Activated T-helper 2 cell treated with anti-CD3 and anti-CD28 coated beads, Interferon-gamma antibody, Interleukin-2, Interleukin-4, amounts not matched to agents 10 μg/mL and 5 μg/mL and 100 μg/mL, durations not matched to agents 14 hours and 24 hours and 36 hours (primary cell): ENCODE data around the gene FTSJ1. TPM values are rescaled to one million over a fixed set of nuclear protein-coding genes. Genes with fewer than 3 reads are reported as not detected.
"Not testable (repeated sequence)": the region's sequence is repeated elsewhere in the genome, so short reads cannot be mapped to it uniquely, and the experiment has no call there.

ENCODE experiments used
- DNase-seq: peaks from one replicate; pipeline ENCODE4 v3.0.0; 2021; ENCODE audit warnings: low spot score
- H3K27ac Mint-ChIP-seq: one replicate; pipeline ENCODE4 v1.8.0; 2021; ENCODE audit warnings: mixed read lengths
- H3K27me3 Mint-ChIP-seq: one replicate; pipeline ENCODE4 v1.8.0; 2021; ENCODE audit warnings: low read depth, mixed read lengths
- H3K36me3 Mint-ChIP-seq: one replicate; pipeline ENCODE4 v1.8.0; 2021; ENCODE audit warnings: low read depth, mixed read lengths
- H3K4me1 Mint-ChIP-seq: one replicate; pipeline ENCODE4 v1.8.0; 2021; ENCODE audit warnings: low read depth, mixed read lengths
- H3K4me3 Mint-ChIP-seq: one replicate; pipeline ENCODE4 v1.8.0; 2021; ENCODE audit warnings: low read depth, mild to moderate bottlenecking, moderate library complexity, mixed read lengths
- H3K9me3 Mint-ChIP-seq: one replicate; pipeline ENCODE4 v1.8.0; 2021; ENCODE audit warnings: mixed read lengths
- intact Hi-C: fragments of 100-400 bp; cut with micrococcal nuclease; formaldehyde crosslinking; loops from one replicate; pipeline ENCODE4 v1.15.1; 2023
- total RNA-seq: library from RNA; stranded (reverse); gene quantifications from 2 replicates; pipeline ENCODE4 v1.2.3, GENCODE V29; 2022

The FTSJ1 gene
- total RNA-seq, 1 donor from 2014 or later = 89.8 TPM

DNA sequence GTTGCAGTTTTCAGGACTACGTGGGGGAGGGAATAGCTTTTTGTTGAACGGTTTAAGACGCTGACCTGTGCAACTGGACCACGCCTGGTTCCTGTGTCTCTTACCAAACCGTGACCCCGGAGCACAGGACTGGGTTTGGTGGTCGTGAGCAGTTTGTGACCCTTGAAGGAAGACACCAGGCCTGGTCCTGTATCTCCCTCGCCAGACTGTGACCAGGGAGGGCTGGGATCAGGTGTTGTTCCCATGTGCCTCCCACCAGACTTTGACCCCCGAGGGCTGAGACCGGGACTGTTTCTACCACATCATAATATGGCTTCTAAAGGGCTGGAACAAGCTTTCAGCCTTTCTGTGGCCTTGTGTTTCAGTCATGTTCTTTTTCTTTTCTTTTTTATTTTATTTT, 46.3 kb downstream of the FTSJ1 start:
- no peaks in the 10 kb centered on the region for H3K9me3 Mint-ChIP-seq
- DNase-seq = no peak
- intact Hi-C loops = loop anchor here (5.0 kb wide), 3 partner anchors 45 to 75 kb away; partner anchors contain the start of genes FTSJ1, RBM3 and WDR13

DNA sequence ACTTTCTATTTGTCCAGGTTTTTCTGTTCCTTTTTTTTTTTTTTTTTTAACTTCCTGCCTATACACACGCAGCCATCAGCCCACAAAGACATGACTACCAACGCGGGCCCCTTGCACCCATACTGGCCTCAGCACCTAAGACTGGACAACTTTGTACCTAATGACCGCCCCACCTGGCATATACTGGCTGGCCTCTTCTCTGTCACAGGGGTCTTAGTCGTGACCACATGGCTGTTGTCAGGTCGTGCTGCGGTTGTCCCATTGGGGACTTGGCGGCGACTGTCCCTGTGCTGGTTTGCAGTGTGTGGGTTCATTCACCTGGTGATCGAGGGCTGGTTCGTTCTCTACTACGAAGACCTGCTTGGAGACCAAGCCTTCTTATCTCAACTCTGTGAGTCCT, 47.7 kb downstream of the FTSJ1 start:
- Mint-ChIP-seq H3K4me3 (peak overlapping the region; percentile 89), H3K27ac (peak overlapping the region; percentile 62), H3K9me3 (no peaks in the 10 kb centered on the region), H3K4me1 (peaks cover 29% of the 10 kb centered on the region), H3K36me3 (peaks cover 41% of the 10 kb centered on the region), H3K27me3 (no peaks in the 10 kb centered on the region)
- DNase-seq = no peak
- intact Hi-C loops = loop anchor here (5.0 kb wide), 3 partner anchors 46 to 74 kb away; partner anchors contain the start of genes FTSJ1, RBM3 and WDR13

More for the DNA sequence above, 46.3 kb downstream of the FTSJ1 start:
- peaks cover 25% of the 10 kb centered on the region for H3K4me1 Mint-ChIP-seq
- peak overlapping the region; percentile 89 for H3K4me3 Mint-ChIP-seq
- H3K27ac Mint-ChIP-seq = peak overlapping the region; percentile 98
- peaks cover 33% of the 10 kb centered on the region for H3K36me3 Mint-ChIP-seq
- H3K27me3 Mint-ChIP-seq = no peaks in the 10 kb centered on the region

DNA sequence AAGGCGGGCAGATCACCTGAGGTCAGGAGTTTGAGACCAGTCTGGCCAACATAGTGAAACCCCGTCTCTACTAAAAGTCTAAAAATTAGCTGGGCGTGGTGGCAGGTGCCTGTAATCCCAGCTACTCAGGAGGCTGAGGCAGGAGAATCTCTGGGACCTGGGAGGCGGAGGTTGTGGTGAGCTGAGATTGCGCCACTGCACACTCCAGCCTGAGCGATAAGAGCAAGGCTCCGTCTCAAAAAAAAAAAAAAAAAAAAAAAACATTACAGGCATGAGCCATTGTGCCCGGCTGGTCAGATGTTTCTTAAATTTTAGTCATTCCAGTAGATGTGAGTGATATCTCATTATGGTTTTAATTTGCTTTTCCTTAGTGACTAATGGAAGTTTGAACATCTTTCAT, 49.9 kb downstream of the FTSJ1 start:
- H3K4me3 Mint-ChIP-seq, H3K9me3 Mint-ChIP-seq, H3K27me3 Mint-ChIP-seq, DNase-seq, H3K27ac Mint-ChIP-seq, intact Hi-C loops: not testable (repeated sequence)
- peaks cover 18% of the 10 kb centered on the region for H3K4me1 Mint-ChIP-seq
- peaks cover 36% of the 10 kb centered on the region for H3K36me3 Mint-ChIP-seq

DNA sequence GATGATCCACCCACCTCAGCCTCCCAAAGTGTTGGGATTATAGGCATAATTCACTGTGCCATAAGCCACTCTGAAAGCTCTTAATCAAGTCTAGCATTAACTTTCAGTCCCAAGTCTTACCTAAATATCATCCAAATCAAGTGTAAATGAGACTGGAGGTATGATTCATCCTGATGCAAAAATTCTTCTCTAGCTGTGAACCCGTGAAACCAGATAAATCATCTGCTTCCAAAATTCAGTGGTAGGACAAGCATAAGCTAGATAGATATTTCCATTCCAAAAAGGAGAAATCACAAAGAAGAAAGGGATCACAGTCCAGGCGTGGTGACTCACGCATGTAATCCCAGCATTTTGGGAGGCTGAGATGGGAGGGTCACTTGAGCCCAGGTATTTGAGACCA, 54.7 kb downstream of the FTSJ1 start:
- Mint-ChIP-seq H3K36me3 (peaks cover 40% of the 10 kb centered on the region), H3K4me1 (peaks cover 23% of the 10 kb centered on the region), H3K27ac (peak overlapping the region; percentile 42), H3K4me3 (no peak overlapping the region), H3K27me3 (no peaks in the 10 kb centered on the region), H3K9me3 (no peaks in the 10 kb centered on the region)
- no peak for DNase-seq
- intact Hi-C loops = no loop called here

DNA sequence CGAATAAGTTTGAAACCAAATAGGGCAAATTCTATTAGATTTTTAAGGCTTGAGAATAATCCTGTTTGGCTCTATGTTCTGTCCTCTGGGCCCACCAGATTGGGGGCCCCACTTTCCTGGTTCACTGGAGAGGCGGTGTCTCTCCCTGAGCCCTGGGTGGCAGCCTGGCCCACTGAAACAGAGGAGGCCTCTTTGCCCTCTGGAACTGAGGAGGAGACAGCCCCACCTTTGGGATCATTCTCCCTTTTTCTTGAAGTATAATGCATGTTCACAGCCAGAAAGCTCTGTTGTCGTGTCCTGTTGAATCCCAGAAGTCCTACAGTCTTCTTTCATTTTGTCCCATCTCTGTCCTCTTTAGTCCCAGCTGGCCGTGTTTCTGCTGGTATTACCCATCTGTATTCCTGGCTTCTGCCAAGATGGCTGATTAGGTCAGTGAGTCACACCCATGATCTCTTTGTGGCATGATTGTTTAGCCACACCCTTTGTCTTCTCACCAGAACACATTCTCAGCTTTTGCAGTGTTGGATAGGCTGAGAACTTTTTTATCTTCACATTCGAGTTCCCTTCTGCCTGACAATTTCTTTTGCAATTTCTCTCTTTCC, 55.5 kb downstream of the FTSJ1 start:
- no peak for DNase-seq
- peak overlapping the region; percentile 94 for H3K27ac Mint-ChIP-seq
- no peaks in the 10 kb centered on the region for H3K27me3 Mint-ChIP-seq
- no peaks in the 10 kb centered on the region for H3K9me3 Mint-ChIP-seq
- intact Hi-C loops = no loop called here
- peaks cover 37% of the 10 kb centered on the region for H3K36me3 Mint-ChIP-seq
- H3K4me3 Mint-ChIP-seq = peak overlapping the region; percentile 36
- H3K4me1 Mint-ChIP-seq = peaks cover 21% of the 10 kb centered on the region

- H3K27me3 Mint-ChIP-seq = no peaks in the 10 kb centered on the region
- H3K36me3 Mint-ChIP-seq = peaks cover 32% of the 10 kb centered on the region
- H3K27ac Mint-ChIP-seq = peak overlapping the region; percentile 94
- DNase-seq = no peak
- intact Hi-C loops = no loop called here
- no peaks in the 10 kb centered on the region for H3K9me3 Mint-ChIP-seq
- peaks cover 19% of the 10 kb centered on the region for H3K4me1 Mint-ChIP-seq
- no peak overlapping the region for H3K4me3 Mint-ChIP-seq
Observed at GRCh38 chrX:48532161-48532560, 56.2 kb downstream of the FTSJ1 start.

- peaks cover 19% of the 10 kb centered on the region for H3K4me1 Mint-ChIP-seq
- DNase-seq = no peak
- intact Hi-C loops = no loop called here
- H3K9me3 Mint-ChIP-seq = no peaks in the 10 kb centered on the region
- H3K27me3 Mint-ChIP-seq = no peaks in the 10 kb centered on the region
- H3K4me3 Mint-ChIP-seq = no peak overlapping the region
- H3K27ac Mint-ChIP-seq = peak overlapping the region; percentile 64
- peaks cover 31% of the 10 kb centered on the region for H3K36me3 Mint-ChIP-seq
Observed at GRCh38 chrX:48533165-48533564, 57.2 kb downstream of the FTSJ1 start.

Other genes with a start within 250 kb of the FTSJ1 start
- not detected in 2 replicates for gene SSX1, start 220.8 kb upstream of the FTSJ1 start, total RNA-seq
- not detected in 2 replicates for gene SSX3, start 119.5 kb upstream of the FTSJ1 start, total RNA-seq
- gene SSX4, start 92.7 kb upstream of the FTSJ1 start, total RNA-seq = not detected in 2 replicates
- gene SSX4B, start 64.2 kb upstream of the FTSJ1 start, total RNA-seq = not detected in 2 replicates
- gene SLC38A5, start 5.9 kb upstream of the FTSJ1 start, total RNA-seq = 146 and 147 TPM in 2 replicates
- gene PORCN, start 32.8 kb downstream of the FTSJ1 start, total RNA-seq = 16.5 and 17.7 TPM in 2 replicates
- 209 and 212 TPM in 2 replicates for gene EBP, start 45.6 kb downstream of the FTSJ1 start, total RNA-seq
- 16.0 and 18.3 TPM in 2 replicates for gene TBC1D25, start 63.5 kb downstream of the FTSJ1 start, total RNA-seq
- 345 and 346 TPM in 2 replicates for gene RBM3, start 98.3 kb downstream of the FTSJ1 start, total RNA-seq
- gene WDR13, start 121.3 kb downstream of the FTSJ1 start, total RNA-seq = 43.4 and 44.7 TPM in 2 replicates
- gene WAS, start 207.6 kb downstream of the FTSJ1 start, total RNA-seq = 117 and 120 TPM in 2 replicates
- 28.8 and 29.6 TPM in 2 replicates for gene SUV39H1, start 220.5 kb downstream of the FTSJ1 start, total RNA-seq